GM19193 (cell line): ENCODE results near the gene KLHL29.

ENCODE experiments used
- POLR2A ChIP-seq: IDR thresholded peaks from 4 replicates; pipeline ENCODE4 v1.6.1; 2011; ENCODE audit not compliant: insufficient read depth, insufficient read length; ENCODE audit errors: extremely low read depth

The KLHL29 gene

GRCh38 chr2:23420840-23421476 lies 36.0 kb downstream of the KLHL29 start:
- TF ChIP-seq POLR2A, result no peak

GRCh38 chr2:23422089-23423061 lies 37.4 kb downstream of the KLHL29 start:
- no peak for TF ChIP-seq POLR2A

DNA sequence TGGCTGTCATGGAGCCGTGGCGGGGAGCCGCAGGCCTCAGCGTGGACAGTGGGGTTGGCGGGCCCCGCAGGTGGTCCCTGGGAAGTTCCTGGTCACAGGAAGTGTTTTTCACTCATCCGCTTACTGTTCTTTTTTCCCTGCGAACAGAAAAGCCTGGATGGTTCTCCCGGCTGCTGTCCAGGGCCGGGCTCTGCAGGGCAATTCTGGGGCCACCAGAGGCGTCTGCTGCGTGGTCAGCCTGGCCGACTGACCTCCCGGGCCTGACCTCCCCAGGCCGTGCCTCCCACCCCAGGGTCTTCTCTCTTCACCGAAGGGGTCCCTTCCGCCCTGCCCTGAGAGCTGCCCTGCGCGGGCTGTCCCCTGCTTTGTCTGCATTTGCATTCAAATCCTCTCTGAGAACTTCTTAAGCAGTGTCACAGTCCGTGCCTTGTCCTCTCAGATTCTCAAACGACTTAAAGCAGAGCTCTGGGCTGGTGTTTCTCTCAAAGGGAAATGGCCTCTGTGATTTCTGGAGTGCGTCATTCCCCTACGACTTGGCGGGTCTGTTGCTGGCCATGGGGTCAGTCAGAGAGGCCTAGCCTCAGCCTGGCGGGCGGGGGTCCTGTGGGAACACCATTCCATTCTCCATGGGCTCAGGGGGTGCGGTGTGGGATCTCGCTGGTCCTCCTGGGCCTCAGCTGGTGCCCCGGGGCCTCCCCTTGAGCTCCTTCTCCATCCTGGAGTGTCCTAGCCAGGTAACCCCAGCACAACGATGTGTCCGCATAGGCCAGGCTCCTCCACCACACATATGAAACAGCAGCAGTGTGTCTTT lies 38.3 kb downstream of the KLHL29 start:
- no peak for TF ChIP-seq POLR2A

GRCh38 chr2:23423873-23424680 lies 39.1 kb downstream of the KLHL29 start:
- no peak for TF ChIP-seq POLR2A

- no peak for TF ChIP-seq POLR2A
Measured at GRCh38 chr2:23425338-23425871, 40.4 kb downstream of the KLHL29 start.

GRCh38 chr2:23425885-23426262 lies 40.9 kb downstream of the KLHL29 start:
- no peak for TF ChIP-seq POLR2A

- no peak for TF ChIP-seq POLR2A
Measured at GRCh38 chr2:23426263-23426905, 41.4 kb downstream of the KLHL29 start.

DNA sequence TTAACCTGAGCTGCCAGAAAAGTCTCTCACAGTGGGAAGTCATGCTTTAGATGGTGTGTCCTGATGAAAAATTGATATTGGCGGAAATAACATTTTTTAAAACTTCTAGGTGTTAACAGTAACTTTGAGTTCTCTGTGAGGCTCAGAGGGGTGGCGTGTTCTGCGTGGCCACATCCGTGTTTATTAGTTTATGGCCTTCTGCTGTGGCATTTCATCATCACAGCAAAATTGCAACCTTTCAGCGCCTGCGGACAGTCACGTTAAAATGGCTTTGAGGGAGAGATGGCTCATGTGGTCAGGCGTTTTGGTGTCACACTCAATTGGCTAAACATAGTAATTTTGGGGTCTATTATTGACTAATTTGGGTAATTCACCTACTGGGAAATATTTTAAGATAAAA lies 42.4 kb downstream of the KLHL29 start:
- TF ChIP-seq POLR2A, result no peak

- no peak for TF ChIP-seq POLR2A
Measured at GRCh38 chr2:23427976-23428375, 43.0 kb downstream of the KLHL29 start.

- TF ChIP-seq POLR2A, result no peak
Measured at GRCh38 chr2:23429036-23429435, 44.1 kb downstream of the KLHL29 start.

DNA sequence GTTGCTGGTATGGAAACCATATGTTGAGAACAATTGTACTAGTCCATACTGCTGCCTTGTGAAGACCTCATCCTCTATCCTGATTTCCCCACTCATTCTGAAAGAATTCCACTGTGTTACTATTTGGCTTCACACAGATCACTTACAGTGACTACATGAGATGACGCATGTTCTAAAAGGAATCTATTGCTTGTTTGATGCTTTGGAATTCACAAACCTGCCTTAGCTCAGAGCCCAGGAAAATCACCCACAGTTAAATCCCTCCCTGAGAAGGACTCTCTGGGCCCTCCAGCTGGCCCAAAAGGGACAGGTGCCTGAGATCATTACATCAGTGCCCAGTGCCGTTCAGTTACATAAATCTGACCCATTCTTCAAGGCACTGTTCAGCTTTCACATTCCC lies 45.3 kb downstream of the KLHL29 start:
- TF ChIP-seq POLR2A, result no peak

DNA sequence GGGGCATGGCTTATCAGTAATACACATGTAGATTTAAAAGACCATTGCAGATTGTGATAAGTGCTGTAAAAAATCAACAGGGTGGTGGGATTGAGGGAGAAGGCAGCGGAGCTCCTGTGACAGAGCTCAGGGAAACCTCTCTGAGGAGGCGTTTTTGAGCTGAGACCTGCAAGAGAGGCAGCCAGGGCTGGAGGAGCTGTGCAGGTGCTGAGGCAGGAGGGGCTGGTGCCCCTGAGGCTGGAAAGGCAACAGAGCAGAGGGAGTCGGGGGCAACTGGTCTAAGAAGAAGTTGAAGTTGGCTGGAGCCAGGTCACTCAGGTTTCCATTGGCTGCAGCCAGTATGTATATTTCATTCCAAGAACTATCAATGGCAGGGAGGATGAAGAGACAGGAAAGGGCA lies 47.6 kb downstream of the KLHL29 start:
- no peak for TF ChIP-seq POLR2A

GRCh38 chr2:23433282-23433681 lies 48.3 kb downstream of the KLHL29 start:
- TF ChIP-seq POLR2A, result no peak

GRCh38 chr2:23434721-23435121 lies 49.7 kb downstream of the KLHL29 start:
- TF ChIP-seq POLR2A, result no peak
